Heart left ventricle (tissue), 16 donors: Measurements from ENCODE around the gene SEMA4D. TPM values are rescaled to one million over a fixed set of nuclear protein-coding genes. Genes with fewer than 3 reads are reported as not detected.
A peak's percentile ranks its signal among the peaks of the same experiment; 100 is the strongest.

ENCODE experiments used
- ATAC-seq, 4 donors: fragments of 200-7000 bp; cut with Tn5 transposase; one replicate each; pipeline ENCODE4 v1.9.1; 2020 to 2022; ENCODE audit warnings: moderate library complexity in 4 of 4, mild to moderate bottlenecking in 3 of 4, moderate number of reproducible peaks in 1 of 4
- DNase-seq, 5 donors: peaks; one replicate each; pipeline ENCODE4 v3.0.0-alpha.2; 2020
- H3K27ac ChIP-seq, 12 donors: fragments of 200-600 bp; sonication (generic) in 4 of 12; one replicate each; pipeline versions ENCODE4 v1.5.0 to v1.8.0; 2016 to 2022; ENCODE audit warnings: mild to moderate bottlenecking in 2 of 12
- H3K27me3 ChIP-seq, 9 donors: fragments of 200-600 bp; sonication (generic) in 2 of 9; one replicate each; pipeline versions ENCODE4 v1.5.1 to v1.8.0; 2016 to 2022; ENCODE audit warnings: mild to moderate bottlenecking in 3 of 9
- H3K36me3 ChIP-seq, 9 donors: fragments of 200-600 bp; sonication (generic) in 2 of 9; one replicate each; pipeline versions ENCODE4 v1.5.0 to v1.8.0; 2018 to 2022; ENCODE audit warnings: mild to moderate bottlenecking in 2 of 9
- H3K4me1 ChIP-seq, 12 donors: fragments of 200-600 bp; sonication (generic) in 4 of 12; one replicate each; pipeline versions ENCODE4 v1.5.0 to v1.8.0; 2016 to 2022; ENCODE audit warnings: mild to moderate bottlenecking in 3 of 12
- H3K4me3 ChIP-seq, 12 donors: fragments of 200-600 bp; sonication (generic) in 4 of 12; one replicate each; pipeline versions ENCODE4 v1.5.0 to v1.8.0; 2017 to 2022; ENCODE audit warnings: mild to moderate bottlenecking in 9 of 12, moderate library complexity in 4 of 12
- H3K9me3 ChIP-seq, 12 donors: fragments of 200-600 bp; sonication (generic) in 4 of 12; one replicate each; pipeline versions ENCODE4 v1.5.0 to v1.8.0; 2016 to 2022; ENCODE audit warnings: mild to moderate bottlenecking in 1 of 12
- POLR2A ChIP-seq, 2 donors: fragments of 450-650 bp; IDR thresholded peaks; one replicate each; pipeline ENCODE4 v1.6.1; 2017; ENCODE audit warnings: antibody characterized with exemption in 2 of 2, mild to moderate bottlenecking in 2 of 2, moderate library complexity in 2 of 2
- WGBS, 4 donors: extraction: QIAGEN DNeasy Blood & Tissue Kit in 2 of 4; methylation state at CpG; one replicate each; pipeline versions ENCODE4 v1.1.5 to v1.1.7; 2013 to 2018; 5-methylcytosine and 5-hydroxymethylcytosine counted together
- intact Hi-C, 10 donors: fragments of 100-400 bp; cut with DNase I; formaldehyde crosslinking; loops; one replicate each; pipeline versions ENCODE4 v1.11.1 to v1.14.2; 2022
- polyA plus RNA-seq, 2 donors: library from polyadenylated mRNA; stranded (reverse); fragments of 200-250 nt; gene quantifications; one replicate each; pipeline ENCODE4 v1.2.3, GENCODE V29; 2013
- total RNA-seq, 9 donors: library from RNA; depleted of rRNA in 2 of 9; stranded (reverse); fragments of >200 nt in 2 of 9; fragmentation: NEBNext Ultra II Directional in 3 of 9; extraction: Animal tissue kit (Norgen Biotek cat#: 25700) in 3 of 9; gene quantifications; one replicate each; pipeline versions ENCODE4 v1.1.0 to v1.2.4, GENCODE V29; 2016 to 2023
- TF ChIP-seq, protein P1 (sequence below), 12 donors: fragments of 200-600 bp; sonication (generic) in 4 of 12; IDR thresholded peaks; one replicate each; pipeline versions ENCODE4 v1.5.0 to v1.8.0; 2018 to 2022; ENCODE audit warnings: antibody characterized with exemption in 12 of 12, mild to moderate bottlenecking in 5 of 12
- donor health status: ischemic (EF 13 %, LVEDD 7.1; RV severe dilation, severe dysfunction).
- donor health status: healthy with polysubstance abuse.
- donor health status: DM: no; HTN: yes; CAD: no.
- donor health status: DM: no; HTN: no; CAD: no.
- donor health status: ischemic (EF 25% LVEDD 6.9; RV normal size, moderate dysfunction).
- donor health status: ischemic (EF 25% LVEDD 5.7; RV mildly dilated, moderate dysfunction).
- donor health status: healthy.
- donor health status: DM: yes; HTN: yes; CAD: no.
- donor health status: ischemic (EF 35%, LVEDD 5.7; RV mildly dilated, moderate dysfunction).
- donor health status: nonischemic (EF 11% LVEDD 7.7; RV severe dilation, severe dysfunction).
- donor health status: DM: yes; HTN: yes; CAD: no.
- donor health status: PGD.
- donor health status: ischemic (EF 29% LVEDD 5.4; RV normal size, mild dysfunction).
- donor health status: nonischemic (EF 23%, LVEDD 6.1; RV moderate dilation, normal function).

SEMA4D gene
- total and polyA plus RNA-seq, 11 donors: 4.0 to 59.8 (median 20.2) TPM

- DNase-seq: no peak
- Histone ChIP-seq H3K27me3 (no peaks in the 10 kb centered on the region), H3K27ac (peak overlapping the region in 1 of 12 donors; percentile 83), H3K9me3 (no peaks in the 10 kb centered on the region), H3K4me3 (no peak overlapping the region), H3K36me3 (peaks cover 0 to 5% (median 0%) of the 10 kb centered on the region in 9 donors), H3K4me1 (peaks cover 0 to 91% (median 0%) of the 10 kb centered on the region in 12 donors)
- ATAC-seq: no peak
- 87 to 91% (median 89%) methylated on average over 18 of the region's 18 CpGs for WGBS, 4 donors
- TF ChIP-seq, protein P1, sequence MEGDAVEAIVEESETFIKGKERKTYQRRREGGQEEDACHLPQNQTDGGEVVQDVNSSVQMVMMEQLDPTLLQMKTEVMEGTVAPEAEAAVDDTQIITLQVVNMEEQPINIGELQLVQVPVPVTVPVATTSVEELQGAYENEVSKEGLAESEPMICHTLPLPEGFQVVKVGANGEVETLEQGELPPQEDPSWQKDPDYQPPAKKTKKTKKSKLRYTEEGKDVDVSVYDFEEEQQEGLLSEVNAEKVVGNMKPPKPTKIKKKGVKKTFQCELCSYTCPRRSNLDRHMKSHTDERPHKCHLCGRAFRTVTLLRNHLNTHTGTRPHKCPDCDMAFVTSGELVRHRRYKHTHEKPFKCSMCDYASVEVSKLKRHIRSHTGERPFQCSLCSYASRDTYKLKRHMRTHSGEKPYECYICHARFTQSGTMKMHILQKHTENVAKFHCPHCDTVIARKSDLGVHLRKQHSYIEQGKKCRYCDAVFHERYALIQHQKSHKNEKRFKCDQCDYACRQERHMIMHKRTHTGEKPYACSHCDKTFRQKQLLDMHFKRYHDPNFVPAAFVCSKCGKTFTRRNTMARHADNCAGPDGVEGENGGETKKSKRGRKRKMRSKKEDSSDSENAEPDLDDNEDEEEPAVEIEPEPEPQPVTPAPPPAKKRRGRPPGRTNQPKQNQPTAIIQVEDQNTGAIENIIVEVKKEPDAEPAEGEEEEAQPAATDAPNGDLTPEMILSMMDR (IDR thresholded peaks at IDR 0.05): no peak
- intact Hi-C loops: no loop called here
Observed at GRCh38 chr9:89466451-89467277, 31.2 kb downstream of the SEMA4D start.

DNA sequence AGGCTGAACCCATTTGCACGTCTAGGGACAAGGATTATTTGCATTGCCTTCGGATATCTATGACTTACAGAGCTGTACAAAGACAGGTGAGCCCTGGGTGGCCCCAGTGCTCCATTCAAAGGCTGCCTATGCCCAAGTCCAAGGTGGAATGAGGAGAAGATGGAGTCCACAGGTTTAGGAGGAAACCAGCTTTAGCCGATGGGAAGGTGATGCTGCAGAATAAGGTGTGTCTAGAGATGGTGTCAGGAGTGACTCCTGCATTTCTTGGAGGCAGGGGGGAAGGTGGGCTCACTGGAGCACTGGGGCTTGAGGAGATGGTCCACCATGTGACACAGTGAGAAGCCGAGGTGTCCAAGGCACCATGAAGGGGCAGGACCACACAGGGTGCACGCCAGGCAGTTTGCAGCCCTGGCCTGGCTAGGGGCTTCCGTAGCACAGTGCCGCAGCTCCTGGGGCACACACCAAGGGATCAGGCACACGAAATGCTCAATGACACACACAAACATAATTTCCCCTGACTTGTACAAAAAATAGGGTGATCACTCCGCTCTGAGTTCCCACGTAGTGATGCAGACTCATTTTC, 32.1 kb downstream of the SEMA4D start:
- no peak overlapping the region for H3K4me3 ChIP-seq
- no peak for ATAC-seq
- 91 to 95% (median 93%) methylated on average over 10 of the region's 10 CpGs for WGBS, 4 donors
- no peaks in the 10 kb centered on the region for H3K9me3 ChIP-seq
- intact Hi-C loops: no loop called here
- no peaks in the 10 kb centered on the region for H3K27me3 ChIP-seq
- H3K4me1 ChIP-seq: peaks cover 0 to 93% (median 0%) of the 10 kb centered on the region in 12 donors
- H3K36me3 ChIP-seq: peaks cover 0 to 5% (median 0%) of the 10 kb centered on the region in 9 donors
- peak overlapping the region in 1 of 12 donors; percentile 83 for H3K27ac ChIP-seq
- TF ChIP-seq, protein P1 (IDR thresholded peaks at IDR 0.05): no peak
- TF ChIP-seq POLR2A (IDR thresholded peaks at IDR 0.05): no peak
- no peak for DNase-seq

- no peaks in the 10 kb centered on the region for H3K27me3 ChIP-seq
- peak overlapping the region in 1 of 12 donors; percentile 83 for H3K27ac ChIP-seq
- DNase-seq (no peak), ATAC-seq (no peak)
- H3K4me1 ChIP-seq: peaks cover 0 to 92% (median 0%) of the 10 kb centered on the region in 12 donors
- TF ChIP-seq POLR2A (IDR thresholded peaks at IDR 0.05): no peak
- TF ChIP-seq, protein P1 (IDR thresholded peaks at IDR 0.05): no peak
- no peaks in the 10 kb centered on the region for H3K9me3 ChIP-seq
- H3K36me3 ChIP-seq: peaks cover 0 to 5% (median 0%) of the 10 kb centered on the region in 9 donors
- WGBS, 4 donors: 80 to 94% (median 87%) methylated on average over 7 of the region's 7 CpGs
- intact Hi-C loops: no loop called here
- no peak overlapping the region for H3K4me3 ChIP-seq
Observed at GRCh38 chr9:89465001-89465451, 32.9 kb downstream of the SEMA4D start.

- H3K4me3 ChIP-seq: peak overlapping the region in 1 of 12 donors; percentile 25
- peaks cover 0 to 5% (median 0%) of the 10 kb centered on the region in 9 donors for H3K36me3 ChIP-seq
- peak overlapping the region in 2 of 12 donors; percentile 24 to 83 for H3K27ac ChIP-seq
- H3K9me3 ChIP-seq: no peaks in the 10 kb centered on the region
- DNase-seq (no peak), ATAC-seq (peak in 2 of 4 donors; percentile 32 to 49)
- intact Hi-C loops: no loop called here
- TF ChIP-seq, protein P1 (IDR thresholded peaks at IDR 0.05): no peak
- TF ChIP-seq POLR2A (IDR thresholded peaks at IDR 0.05): no peak
- 71 to 87% (median 77%) methylated on average over 7 of the region's 7 CpGs for WGBS, 4 donors
- peaks cover 0 to 85% (median 0%) of the 10 kb centered on the region in 12 donors for H3K4me1 ChIP-seq
- H3K27me3 ChIP-seq: no peaks in the 10 kb centered on the region
Observed at GRCh38 chr9:89464300-89464901, 33.5 kb downstream of the SEMA4D start.
